Measurements from ENCODE around the gene IYD.
"Not testable (repeated sequence)": the region's sequence is repeated elsewhere in the genome, so short reads cannot be mapped to it uniquely, and the experiment has no call there.

Gene IYD

DNA sequence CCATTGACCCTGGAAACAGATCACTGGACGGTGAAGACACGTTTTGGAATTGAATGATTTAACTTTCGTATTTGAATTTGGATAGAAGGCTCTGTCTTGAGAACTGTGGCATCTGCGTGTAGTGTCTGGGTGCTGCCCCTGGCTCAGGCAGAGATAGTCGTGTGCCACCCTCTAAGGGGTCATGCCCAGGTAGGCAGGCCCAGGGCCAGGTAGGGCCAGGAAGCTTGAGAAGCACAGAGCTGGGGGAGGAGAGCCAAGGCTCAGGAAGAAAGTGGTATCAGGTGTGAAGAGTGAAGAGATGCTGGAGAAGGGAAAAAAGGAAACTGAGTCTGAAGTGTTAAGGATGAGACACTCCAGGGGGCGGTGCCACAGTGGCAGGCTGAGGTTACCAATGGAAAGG is 75.5 kb downstream of the IYD start:
- no peaks in the 10 kb centered on the region for H3K36me3 ChIP-seq (ENCODE audit: control insufficient read depth in 5 of 5, insufficient read depth in 5 of 5, low read length in 5 of 5)

DNA sequence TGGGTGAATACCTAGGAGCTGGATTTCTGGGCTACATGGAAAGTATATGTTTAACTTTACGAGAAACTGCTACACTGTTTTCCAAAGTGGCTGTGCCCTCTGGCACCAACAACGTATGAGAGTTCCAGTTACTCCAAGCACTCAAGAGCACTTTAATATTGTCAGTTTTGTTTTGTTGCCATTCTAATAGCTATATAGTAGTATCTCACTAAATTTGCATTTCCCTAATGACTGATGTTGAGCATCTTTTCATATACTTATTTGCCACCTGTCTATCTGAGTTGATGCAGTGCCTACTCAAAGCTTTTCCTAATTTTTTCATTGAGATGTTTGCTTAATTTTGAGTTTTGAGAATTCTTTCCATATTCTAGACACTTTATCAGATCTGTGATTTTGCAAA is 76.7 kb downstream of the IYD start:
- Histone ChIP-seq H3K9me3 (ENCODE audit: control insufficient read depth in 5 of 5, low read length in 5 of 5) (peaks cover 0 to 1% (median 0%) of the 10 kb centered on the region in 5 donors), H3K27ac (ENCODE audit: low read depth, low read length) (no peak overlapping the region), H3K4me1 (ENCODE audit: control insufficient read depth in 5 of 5, insufficient read depth in 5 of 5, low read length in 5 of 5) (no peaks in the 10 kb centered on the region), H3K27me3 (ENCODE audit: control insufficient read depth in 5 of 5, insufficient read depth in 4 of 5, low read length in 5 of 5) (no peaks in the 10 kb centered on the region), H3K4me3 (ENCODE audit: low read depth in 1 of 5, low read length in 5 of 5) (no peak overlapping the region), H3K9ac (ENCODE audit: low read length in 5 of 5) (no peak overlapping the region), H3K36me3 (ENCODE audit: control insufficient read depth in 5 of 5, insufficient read depth in 5 of 5, low read length in 5 of 5) (no peaks in the 10 kb centered on the region)

More for the DNA sequence above, 75.5 kb downstream of the IYD start:
- no peaks in the 10 kb centered on the region for H3K4me1 ChIP-seq (ENCODE audit: control insufficient read depth in 5 of 5, insufficient read depth in 5 of 5, low read length in 5 of 5)
- H3K4me3 ChIP-seq (ENCODE audit: low read depth in 1 of 5, low read length in 5 of 5): no peak overlapping the region
- no peak overlapping the region for H3K27ac ChIP-seq (ENCODE audit: low read depth, low read length)
- peaks cover 0 to 8% (median 2%) of the 10 kb centered on the region in 5 donors for H3K9me3 ChIP-seq (ENCODE audit: control insufficient read depth in 5 of 5, low read length in 5 of 5)
- H3K27me3 ChIP-seq (ENCODE audit: control insufficient read depth in 5 of 5, insufficient read depth in 4 of 5, low read length in 5 of 5): no peaks in the 10 kb centered on the region
- H3K9ac ChIP-seq (ENCODE audit: low read length in 5 of 5): no peak overlapping the region

DNA sequence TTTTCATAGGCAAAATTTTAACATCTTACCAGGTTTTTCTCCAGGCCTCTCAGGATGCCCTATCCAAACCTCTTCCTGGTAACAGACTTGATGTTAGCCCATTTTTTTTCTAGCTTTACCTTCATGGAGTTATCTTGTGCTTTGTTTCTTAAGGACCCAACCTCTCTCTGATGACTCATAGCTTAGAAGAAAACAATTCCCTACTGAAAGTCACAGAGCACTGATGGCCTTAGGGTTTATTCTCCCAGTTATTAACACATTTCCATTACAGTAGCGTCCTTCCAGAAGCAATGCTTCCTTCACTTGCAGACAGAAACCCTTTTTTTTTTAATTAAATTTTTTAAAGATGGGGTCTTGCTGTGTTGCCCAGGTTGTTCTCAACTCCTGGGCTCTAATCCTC is 79.4 kb downstream of the IYD start:
- Histone ChIP-seq H3K27ac (ENCODE audit: low read depth, low read length) (no peak overlapping the region), H3K9ac (ENCODE audit: low read length in 5 of 5) (no peak overlapping the region), H3K4me3 (ENCODE audit: low read depth in 1 of 5, low read length in 5 of 5) (no peak overlapping the region), H3K9me3 (ENCODE audit: control insufficient read depth in 5 of 5, low read length in 5 of 5) (no peaks in the 10 kb centered on the region), H3K4me1 (ENCODE audit: control insufficient read depth in 5 of 5, insufficient read depth in 5 of 5, low read length in 5 of 5) (peaks cover 0 to 13% (median 0%) of the 10 kb centered on the region in 5 donors), H3K27me3 (ENCODE audit: control insufficient read depth in 5 of 5, insufficient read depth in 4 of 5, low read length in 5 of 5) (no peaks in the 10 kb centered on the region), H3K36me3 (ENCODE audit: control insufficient read depth in 5 of 5, insufficient read depth in 5 of 5, low read length in 5 of 5) (no peaks in the 10 kb centered on the region)

- peaks cover 0 to 15% (median 0%) of the 10 kb centered on the region in 5 donors for H3K4me1 ChIP-seq (ENCODE audit: control insufficient read depth in 5 of 5, insufficient read depth in 5 of 5, low read length in 5 of 5)
- not testable (repeated sequence) for H3K27me3 ChIP-seq (ENCODE audit: control insufficient read depth in 5 of 5, insufficient read depth in 4 of 5, low read length in 5 of 5); H3K4me3 ChIP-seq (ENCODE audit: low read depth in 1 of 5, low read length in 5 of 5); H3K9me3 ChIP-seq (ENCODE audit: control insufficient read depth in 5 of 5, low read length in 5 of 5); H3K36me3 ChIP-seq (ENCODE audit: control insufficient read depth in 5 of 5, insufficient read depth in 5 of 5, low read length in 5 of 5); H3K27ac ChIP-seq (ENCODE audit: low read depth, low read length); H3K9ac ChIP-seq (ENCODE audit: low read length in 5 of 5)
Measured at GRCh38 chr6:150449055-150449454, 80.2 kb downstream of the IYD start.

DNA sequence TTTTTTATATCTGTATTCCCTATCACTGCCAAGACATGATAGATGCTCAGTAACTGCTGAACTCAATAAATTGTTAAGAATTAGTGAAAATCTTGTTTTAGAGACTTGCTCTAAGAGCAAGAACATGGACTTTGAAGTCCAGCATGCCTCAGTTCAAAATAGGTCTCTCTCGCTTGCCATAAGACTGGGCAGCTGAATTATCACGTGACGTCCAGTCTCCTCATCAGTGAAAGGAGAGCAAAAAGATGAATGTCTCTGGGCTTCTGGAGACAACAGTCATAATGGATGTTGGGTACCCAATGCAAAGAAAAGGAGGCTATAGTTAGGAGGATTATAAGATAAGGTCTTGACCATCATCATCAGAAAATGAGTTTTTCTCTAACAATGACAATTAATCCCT is 82.1 kb downstream of the IYD start:
- peaks cover 0 to 15% (median 0%) of the 10 kb centered on the region in 5 donors for H3K4me1 ChIP-seq (ENCODE audit: control insufficient read depth in 5 of 5, insufficient read depth in 5 of 5, low read length in 5 of 5)
- no peak overlapping the region for H3K27ac ChIP-seq (ENCODE audit: low read depth, low read length)
- no peaks in the 10 kb centered on the region for H3K27me3 ChIP-seq (ENCODE audit: control insufficient read depth in 5 of 5, insufficient read depth in 4 of 5, low read length in 5 of 5)
- H3K4me3 ChIP-seq (ENCODE audit: low read depth in 1 of 5, low read length in 5 of 5): no peak overlapping the region
- no peaks in the 10 kb centered on the region for H3K36me3 ChIP-seq (ENCODE audit: control insufficient read depth in 5 of 5, insufficient read depth in 5 of 5, low read length in 5 of 5)
- H3K9ac ChIP-seq (ENCODE audit: low read length in 5 of 5): no peak overlapping the region
- H3K9me3 ChIP-seq (ENCODE audit: control insufficient read depth in 5 of 5, low read length in 5 of 5): no peaks in the 10 kb centered on the region

DNA sequence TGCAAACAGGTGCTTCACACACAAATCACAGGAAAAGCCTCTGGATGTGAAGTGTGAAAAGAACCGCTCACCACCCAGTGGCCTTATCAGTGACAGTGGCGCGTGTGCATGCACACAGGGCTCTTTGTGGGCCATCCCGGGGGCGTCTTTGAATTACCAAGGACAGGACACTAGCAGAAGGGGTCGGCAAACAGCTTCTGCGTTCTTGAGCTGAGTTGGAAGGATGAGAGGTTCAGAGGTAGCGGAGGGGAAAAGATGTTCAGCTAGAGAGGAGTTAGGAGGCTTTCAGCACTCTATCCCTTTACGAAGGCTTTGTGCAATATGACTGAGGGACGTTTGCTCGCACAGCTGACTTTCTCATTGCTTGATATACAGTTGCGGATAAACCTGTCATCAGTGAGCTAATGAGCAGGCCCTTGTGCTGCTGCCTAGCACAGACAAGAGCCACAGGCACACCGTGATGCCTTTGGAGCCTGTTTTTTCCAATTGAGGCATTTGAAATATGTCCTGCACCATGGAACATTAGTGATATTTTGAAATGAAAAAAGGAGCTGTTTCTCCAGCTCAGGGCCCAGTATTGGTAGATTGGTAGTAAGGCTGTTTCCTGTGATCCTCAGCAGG is 83.1 kb downstream of the IYD start:
- H3K9me3 ChIP-seq (ENCODE audit: control insufficient read depth in 5 of 5, low read length in 5 of 5): no peaks in the 10 kb centered on the region
- no peak overlapping the region for H3K9ac ChIP-seq (ENCODE audit: low read length in 5 of 5)
- H3K27ac ChIP-seq (ENCODE audit: low read depth, low read length): peak overlapping the region; percentile 28
- peaks cover 0 to 15% (median 0%) of the 10 kb centered on the region in 5 donors for H3K4me1 ChIP-seq (ENCODE audit: control insufficient read depth in 5 of 5, insufficient read depth in 5 of 5, low read length in 5 of 5)
- no peak overlapping the region for H3K4me3 ChIP-seq (ENCODE audit: low read depth in 1 of 5, low read length in 5 of 5)
- H3K27me3 ChIP-seq (ENCODE audit: control insufficient read depth in 5 of 5, insufficient read depth in 4 of 5, low read length in 5 of 5): no peaks in the 10 kb centered on the region
- no peaks in the 10 kb centered on the region for H3K36me3 ChIP-seq (ENCODE audit: control insufficient read depth in 5 of 5, insufficient read depth in 5 of 5, low read length in 5 of 5)

GRCh38 chr6:150452428-150453243 is 83.8 kb downstream of the IYD start:
- Histone ChIP-seq H3K4me1 (ENCODE audit: control insufficient read depth in 5 of 5, insufficient read depth in 5 of 5, low read length in 5 of 5) (peaks cover 0 to 15% (median 0%) of the 10 kb centered on the region in 5 donors), H3K27me3 (ENCODE audit: control insufficient read depth in 5 of 5, insufficient read depth in 4 of 5, low read length in 5 of 5) (no peaks in the 10 kb centered on the region), H3K9ac (ENCODE audit: low read length in 5 of 5) (no peak overlapping the region), H3K27ac (ENCODE audit: low read depth, low read length) (peak overlapping the region; percentile 28), H3K4me3 (ENCODE audit: low read depth in 1 of 5, low read length in 5 of 5) (no peak overlapping the region), H3K9me3 (ENCODE audit: control insufficient read depth in 5 of 5, low read length in 5 of 5) (no peaks in the 10 kb centered on the region), H3K36me3 (ENCODE audit: control insufficient read depth in 5 of 5, insufficient read depth in 5 of 5, low read length in 5 of 5) (no peaks in the 10 kb centered on the region)

DNA sequence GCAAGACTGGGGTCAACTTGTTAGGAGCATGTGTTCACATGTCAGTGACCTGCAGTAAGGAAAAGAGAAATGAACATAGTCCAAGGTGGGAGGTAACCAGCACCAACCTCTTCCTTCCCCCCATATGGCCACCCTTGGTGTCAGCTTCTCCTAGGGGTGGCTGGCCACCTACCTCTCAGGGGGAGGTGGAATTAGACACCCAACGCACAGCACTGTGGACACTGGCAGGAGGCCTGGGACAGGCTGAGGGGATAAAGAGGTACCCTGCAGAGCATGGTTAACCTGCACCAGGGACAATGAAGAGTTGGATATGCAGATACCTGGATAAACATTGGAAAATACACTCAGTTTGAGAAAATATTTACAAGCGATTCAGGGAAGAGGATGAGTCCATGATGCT is 84.5 kb downstream of the IYD start:
- peaks cover 0 to 15% (median 0%) of the 10 kb centered on the region in 5 donors for H3K4me1 ChIP-seq (ENCODE audit: control insufficient read depth in 5 of 5, insufficient read depth in 5 of 5, low read length in 5 of 5)
- no peaks in the 10 kb centered on the region for H3K9me3 ChIP-seq (ENCODE audit: control insufficient read depth in 5 of 5, low read length in 5 of 5)
- no peak overlapping the region for H3K9ac ChIP-seq (ENCODE audit: low read length in 5 of 5)
- no peak overlapping the region for H3K27ac ChIP-seq (ENCODE audit: low read depth, low read length)
- no peaks in the 10 kb centered on the region for H3K36me3 ChIP-seq (ENCODE audit: control insufficient read depth in 5 of 5, insufficient read depth in 5 of 5, low read length in 5 of 5)
- no peaks in the 10 kb centered on the region for H3K27me3 ChIP-seq (ENCODE audit: control insufficient read depth in 5 of 5, insufficient read depth in 4 of 5, low read length in 5 of 5)
- H3K4me3 ChIP-seq (ENCODE audit: low read depth in 1 of 5, low read length in 5 of 5): no peak overlapping the region
